ENCODE measurements around the gene FGR.

- no peak for TF ChIP-seq YY1 (IDR thresholded peaks at IDR 0.05; ENCODE audit: insufficient read depth, insufficient read length)
- TF ChIP-seq ZNF274 (IDR thresholded peaks at IDR 0.05; ENCODE audit: low read depth, low read length) = no peak
- no peak for TF ChIP-seq SUZ12 (IDR thresholded peaks at IDR 0.05; ENCODE audit: extremely low read depth, insufficient read depth, insufficient read length)
Measured at GRCh38 chr1:27611450-27611849, 23.5 kb downstream of the FGR start.

Data from NT2/D1 (cell line).